Sigmoid colon (tissue), 7 donors: Measurements from ENCODE around the gene NAALADL2. TPM values are rescaled to one million over a fixed set of nuclear protein-coding genes. Genes with fewer than 3 reads are reported as not detected.

Experiments
- DNase-seq: peaks from one replicate; pipeline ENCODE4 v3.0.0-alpha.2; 2019
- H3K27ac ChIP-seq, 4 donors: fragments of 200-600 bp; sonication (generic); one replicate each; pipeline ENCODE4 v1.5.1; 2016 to 2019; ENCODE audit warnings: mild to moderate bottlenecking in 1 of 4
- H3K27me3 ChIP-seq, 3 donors: fragments of 200-600 bp; sonication (generic); one replicate each; pipeline ENCODE4 v1.5.1; 2019; ENCODE audit warnings: mild to moderate bottlenecking in 1 of 3
- H3K36me3 ChIP-seq, 4 donors: fragments of 200-600 bp; sonication (generic); one replicate each; pipeline ENCODE4 v1.5.1; 2016 to 2019
- H3K4me1 ChIP-seq, 4 donors: fragments of 200-600 bp; sonication (generic); one replicate each; pipeline ENCODE4 v1.5.1; 2017 to 2019
- H3K4me3 ChIP-seq, 4 donors: fragments of 200-600 bp; sonication (generic); one replicate each; pipeline ENCODE4 v1.5.1; 2017 to 2019; ENCODE audit warnings: mild to moderate bottlenecking in 2 of 4, moderate library complexity in 1 of 4
- H3K9me3 ChIP-seq, 4 donors: fragments of 200-600 bp in 3 of 4; sonication (generic) in 3 of 4; one replicate each; pipeline versions ENCODE4 v1.5.1 to v1.6.1; 2013 to 2019
- EP300 ChIP-seq, 4 donors: sonication (generic); formaldehyde crosslinking; IDR thresholded peaks; one replicate each; pipeline ENCODE4 v1.6.1; 2017; ENCODE audit warnings: antibody characterized with exemption in 4 of 4
- POLR2A ChIP-seq, 2 donors: fragments of 450-650 bp; IDR thresholded peaks; one replicate each; pipeline ENCODE4 v1.6.1; 2016; ENCODE audit warnings: antibody characterized with exemption in 2 of 2, mild to moderate bottlenecking in 2 of 2, moderate library complexity in 2 of 2
- POLR2AphosphoS5 ChIP-seq, 4 donors: sonication (generic); formaldehyde crosslinking; IDR thresholded peaks; one replicate each; pipeline ENCODE4 v1.6.1; 2017; ENCODE audit warnings: antibody characterized with exemption in 4 of 4
- WGBS, 2 donors: extraction: QIAGEN DNeasy Blood & Tissue Kit; methylation state at CpG; one replicate each; pipeline ENCODE4 v1.1.7; 2013; 5-methylcytosine and 5-hydroxymethylcytosine counted together
- intact Hi-C: fragments of 100-400 bp; cut with DNase I; formaldehyde crosslinking; loops from one replicate; pipeline ENCODE4 v1.15.1; 2023
- polyA plus RNA-seq, 3 donors: library from polyadenylated mRNA; stranded (reverse); fragments of 200-250 nt; gene quantifications; one replicate each; pipeline ENCODE4 v1.2.3, GENCODE V29; 2013
- total RNA-seq, 4 donors: library from RNA; depleted of rRNA; stranded (reverse); fragments of >200 nt; gene quantifications; one replicate each; pipeline ENCODE4 v1.1.0, GENCODE V29; 2016
- TF ChIP-seq, protein P1 (sequence below), 4 experiments: fragments of 450-650 bp in 3 of 4; fragments of 200-600 bp in 1 of 4; IDR thresholded peaks; one replicate each; pipeline ENCODE4 v1.5.1; 2016 to 2019; ENCODE audit warnings: antibody characterized with exemption in 4 of 4, mild to moderate bottlenecking in 3 of 4, moderate library complexity in 2 of 4
- donor health status: healthy with polysubstance abuse.
- donor health status: Bipolar disorder and iron deficiency.
- donor health status: healthy.

Gene NAALADL2
- total and polyA plus RNA-seq, 7 donors = 0.46 to 18.5 (median 6.0) TPM

DNA sequence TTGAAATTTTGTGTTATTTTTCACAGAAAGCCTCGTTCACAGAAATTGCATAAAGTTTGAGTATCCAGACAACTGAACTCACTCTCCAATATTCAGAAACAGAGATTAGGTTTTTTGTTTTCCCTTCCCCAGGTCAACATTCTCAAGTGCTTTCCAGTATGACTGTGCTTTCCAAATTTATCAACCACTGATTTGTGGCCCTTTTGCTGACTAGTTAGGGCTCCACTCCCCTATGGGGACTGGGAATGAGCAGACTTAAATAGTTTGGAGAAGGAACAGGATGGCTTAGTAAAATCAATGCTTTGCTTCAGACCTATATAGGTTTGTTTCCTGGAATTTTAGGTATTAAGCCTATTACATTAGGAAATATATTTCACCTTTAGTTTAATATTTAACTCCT is 38.2 kb upstream of the NAALADL2 start:
- Histone ChIP-seq H3K9me3 (no peaks in the 10 kb centered on the region), H3K27ac (no peak overlapping the region)
- intact Hi-C loops = no loop called here

DNA sequence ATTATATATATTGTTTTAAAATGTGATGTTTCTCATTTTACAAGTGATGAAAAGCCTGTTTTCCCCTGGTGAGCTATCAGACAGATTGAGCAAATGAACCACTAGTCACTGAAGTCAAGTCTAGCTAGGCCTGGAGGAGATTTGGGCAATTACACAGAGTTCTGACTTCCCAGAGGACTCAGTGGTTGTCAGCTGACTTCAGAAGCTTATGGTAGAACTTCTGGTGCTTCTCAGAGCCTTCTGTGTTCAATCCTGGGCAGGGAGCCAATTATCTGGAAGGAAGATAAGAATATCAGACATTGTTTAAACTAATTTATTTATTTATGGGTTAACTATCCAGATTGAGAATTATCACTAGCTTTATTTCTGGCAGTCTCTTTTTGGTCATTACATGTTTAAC is 37.7 kb upstream of the NAALADL2 start:
- H3K4me3 ChIP-seq = no peak overlapping the region
- no peaks in the 10 kb centered on the region for H3K36me3 ChIP-seq
- DNase-seq = no peak
- H3K4me1 ChIP-seq = no peaks in the 10 kb centered on the region
- H3K27ac ChIP-seq = no peak overlapping the region
- TF ChIP-seq POLR2AphosphoS5 (IDR thresholded peaks at IDR 0.05) (no peak), POLR2A (IDR thresholded peaks at IDR 0.05) (no peak), EP300 (IDR thresholded peaks at IDR 0.05) (no peak)
- TF ChIP-seq, protein P1, sequence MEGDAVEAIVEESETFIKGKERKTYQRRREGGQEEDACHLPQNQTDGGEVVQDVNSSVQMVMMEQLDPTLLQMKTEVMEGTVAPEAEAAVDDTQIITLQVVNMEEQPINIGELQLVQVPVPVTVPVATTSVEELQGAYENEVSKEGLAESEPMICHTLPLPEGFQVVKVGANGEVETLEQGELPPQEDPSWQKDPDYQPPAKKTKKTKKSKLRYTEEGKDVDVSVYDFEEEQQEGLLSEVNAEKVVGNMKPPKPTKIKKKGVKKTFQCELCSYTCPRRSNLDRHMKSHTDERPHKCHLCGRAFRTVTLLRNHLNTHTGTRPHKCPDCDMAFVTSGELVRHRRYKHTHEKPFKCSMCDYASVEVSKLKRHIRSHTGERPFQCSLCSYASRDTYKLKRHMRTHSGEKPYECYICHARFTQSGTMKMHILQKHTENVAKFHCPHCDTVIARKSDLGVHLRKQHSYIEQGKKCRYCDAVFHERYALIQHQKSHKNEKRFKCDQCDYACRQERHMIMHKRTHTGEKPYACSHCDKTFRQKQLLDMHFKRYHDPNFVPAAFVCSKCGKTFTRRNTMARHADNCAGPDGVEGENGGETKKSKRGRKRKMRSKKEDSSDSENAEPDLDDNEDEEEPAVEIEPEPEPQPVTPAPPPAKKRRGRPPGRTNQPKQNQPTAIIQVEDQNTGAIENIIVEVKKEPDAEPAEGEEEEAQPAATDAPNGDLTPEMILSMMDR (IDR thresholded peaks at IDR 0.05) = no peak
- no peaks in the 10 kb centered on the region for H3K9me3 ChIP-seq
- intact Hi-C loops = no loop called here
- H3K27me3 ChIP-seq = no peaks in the 10 kb centered on the region

More for the DNA sequence above, 38.2 kb upstream of the NAALADL2 start:
- TF ChIP-seq EP300 (IDR thresholded peaks at IDR 0.05) (no peak), POLR2A (IDR thresholded peaks at IDR 0.05) (no peak), POLR2AphosphoS5 (IDR thresholded peaks at IDR 0.05) (no peak)
- TF ChIP-seq, protein P1 (IDR thresholded peaks at IDR 0.05) = no peak
- 84 to 86% methylated on average over 1 of the region's 1 CpG for WGBS, 2 donors
- H3K27me3 ChIP-seq = no peaks in the 10 kb centered on the region
- H3K36me3 ChIP-seq = no peaks in the 10 kb centered on the region
- no peaks in the 10 kb centered on the region for H3K4me1 ChIP-seq
- H3K4me3 ChIP-seq = no peak overlapping the region
- DNase-seq = no peak

- Histone ChIP-seq H3K27me3 (no peaks in the 10 kb centered on the region), H3K9me3 (no peaks in the 10 kb centered on the region), H3K4me1 (no peaks in the 10 kb centered on the region), H3K36me3 (no peaks in the 10 kb centered on the region), H3K4me3 (no peak overlapping the region), H3K27ac (no peak overlapping the region)
- intact Hi-C loops = no loop called here
- no peak for DNase-seq
- TF ChIP-seq POLR2A (IDR thresholded peaks at IDR 0.05) = no peak
- TF ChIP-seq, protein P1 (IDR thresholded peaks at IDR 0.05) = no peak
- no peak for TF ChIP-seq EP300 (IDR thresholded peaks at IDR 0.05)
- no peak for TF ChIP-seq POLR2AphosphoS5 (IDR thresholded peaks at IDR 0.05)
- WGBS, 2 donors = 92 to 96% methylated on average over 2 of the region's 2 CpGs
Observed at GRCh38 chr3:174822320-174822719, 36.8 kb upstream of the NAALADL2 start.

DNA sequence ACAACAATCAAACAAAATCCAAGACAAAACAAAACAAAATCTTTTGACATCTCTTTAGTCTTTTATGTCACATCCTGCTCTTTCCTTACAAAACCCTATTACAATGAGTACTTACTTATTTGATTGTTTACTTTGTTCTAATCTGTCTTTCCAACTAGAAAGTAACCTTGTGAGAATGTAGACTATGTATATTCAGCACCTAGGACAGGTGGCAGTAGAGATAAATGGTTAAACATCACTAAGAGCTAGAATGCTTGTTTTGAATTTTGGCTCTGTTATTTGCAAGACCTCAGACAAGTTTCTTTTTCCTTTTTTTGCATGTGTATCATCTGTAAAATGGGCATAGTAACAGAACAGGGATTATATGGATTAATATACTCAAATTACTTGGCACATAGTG is 33.1 kb upstream of the NAALADL2 start:
- Histone ChIP-seq H3K4me1 (no peaks in the 10 kb centered on the region), H3K9me3 (no peaks in the 10 kb centered on the region), H3K36me3 (no peaks in the 10 kb centered on the region), H3K27me3 (no peaks in the 10 kb centered on the region), H3K27ac (no peak overlapping the region), H3K4me3 (no peak overlapping the region)
- no peak for DNase-seq
- TF ChIP-seq POLR2A (IDR thresholded peaks at IDR 0.05) (no peak), POLR2AphosphoS5 (IDR thresholded peaks at IDR 0.05) (no peak), EP300 (IDR thresholded peaks at IDR 0.05) (no peak)
- TF ChIP-seq, protein P1 (IDR thresholded peaks at IDR 0.05) = no peak
- intact Hi-C loops = no loop called here

- 69 to 89% methylated on average over 1 of the region's 1 CpG for WGBS, 2 donors
- no peak overlapping the region for H3K4me3 ChIP-seq
- no peaks in the 10 kb centered on the region for H3K9me3 ChIP-seq
- intact Hi-C loops = no loop called here
- no peak overlapping the region for H3K27ac ChIP-seq
- H3K36me3 ChIP-seq = no peaks in the 10 kb centered on the region
- no peaks in the 10 kb centered on the region for H3K27me3 ChIP-seq
- no peak for DNase-seq
- TF ChIP-seq POLR2A (IDR thresholded peaks at IDR 0.05) = no peak
- H3K4me1 ChIP-seq = no peaks in the 10 kb centered on the region
Observed at GRCh38 chr3:174844746-174845145, 14.4 kb upstream of the NAALADL2 start.
